Mesenchymal stem cell (in vitro differentiated cells and primary cell): ENCODE data around the gene CDHR2.

ENCODE experiments used
- DNase-seq: peaks from one replicate; pipeline ENCODE4 v3.0.0-alpha.2; 2013
- H2AFZ ChIP-seq: one replicate; pipeline ENCODE4 v1.6.1; 2013; ENCODE audit warnings: low read depth, mild to moderate bottlenecking, control low read depth, inconsistent platforms, low read length, moderate library complexity
- H2AK5ac ChIP-seq: 2 replicates; pipeline ENCODE4 v1.6.1; 2013; ENCODE audit warnings: low read length, moderate library complexity, mild to moderate bottlenecking, inconsistent platforms; ENCODE audit not compliant: severe bottlenecking
- H2BK120ac ChIP-seq: one replicate; pipeline ENCODE4 v1.6.1; 2013; ENCODE audit warnings: low read depth, mild to moderate bottlenecking, inconsistent platforms, low read length, moderate library complexity
- H2BK12ac ChIP-seq, 2 experiments: one replicate each; pipeline ENCODE4 v1.6.1; 2013; ENCODE audit warnings: inconsistent platforms in 2 of 2, low read length in 2 of 2, mild to moderate bottlenecking in 2 of 2, moderate library complexity in 2 of 2, control low read depth in 1 of 2
- H2BK15ac ChIP-seq: one replicate; pipeline ENCODE4 v1.6.1; 2013; ENCODE audit warnings: mild to moderate bottlenecking, low read depth, inconsistent platforms; ENCODE audit not compliant: poor library complexity, severe bottlenecking
- H2BK5ac ChIP-seq: 2 replicates; pipeline ENCODE4 v1.6.1; 2013; ENCODE audit warnings: low read depth, mild to moderate bottlenecking, low read length, control low read depth, inconsistent platforms; ENCODE audit not compliant: poor library complexity, severe bottlenecking
- H3K14ac ChIP-seq, 2 experiments: one replicate each; pipeline ENCODE4 v1.6.1; 2013; ENCODE audit warnings: inconsistent platforms in 2 of 2, low read length in 2 of 2, control low read depth in 1 of 2, mild to moderate bottlenecking in 1 of 2, moderate library complexity in 1 of 2
- H3K18ac ChIP-seq, 2 experiments: one replicate each; pipeline ENCODE4 v1.6.1; 2013; ENCODE audit warnings: inconsistent platforms in 2 of 2, low read length in 2 of 2, control low read depth in 1 of 2, low read depth in 1 of 2, mild to moderate bottlenecking in 1 of 2
- H3K23ac ChIP-seq, 2 experiments: one replicate each; pipeline ENCODE4 v1.6.1; 2013; ENCODE audit warnings: inconsistent platforms in 2 of 2, low read length in 2 of 2, mild to moderate bottlenecking in 2 of 2, moderate library complexity in 2 of 2, control low read depth in 1 of 2
- H3K27ac ChIP-seq: 2 replicates; pipeline ENCODE4 v1.5.1; 2013; ENCODE audit warnings: mild to moderate bottlenecking, moderate library complexity, low read length, control low read depth, inconsistent platforms; ENCODE audit not compliant: poor library complexity, severe bottlenecking
- H3K27me3 ChIP-seq, 2 experiments: 2 replicates each; pipeline versions ENCODE4 v1.6.1 to v1.7.0; 2013; ENCODE audit warnings: low read length in 2 of 2, mild to moderate bottlenecking in 2 of 2, moderate library complexity in 2 of 2, control low read depth in 1 of 2, inconsistent platforms in 1 of 2; ENCODE audit not compliant: control insufficient read depth in 1 of 2, insufficient read depth in 1 of 2
- H3K36me3 ChIP-seq, 2 experiments: 2 replicates each; pipeline versions ENCODE4 v1.6.1 to v1.7.0; 2013; ENCODE audit warnings: low read length in 2 of 2, control low read depth in 1 of 2, inconsistent platforms in 1 of 2, low read depth in 1 of 2, mild to moderate bottlenecking in 1 of 2; ENCODE audit not compliant: insufficient read depth in 2 of 2, control insufficient read depth in 1 of 2
- H3K4ac ChIP-seq, 2 experiments: one replicate each; pipeline ENCODE4 v1.6.1; 2013; ENCODE audit warnings: inconsistent platforms in 2 of 2, low read length in 2 of 2, mild to moderate bottlenecking in 2 of 2, moderate library complexity in 2 of 2, control low read depth in 1 of 2, low read depth in 1 of 2
- H3K4me1 ChIP-seq: 2 replicates; pipeline ENCODE4 v1.6.1; 2013; ENCODE audit warnings: low read depth, low read length, control low read depth; ENCODE audit not compliant: control insufficient read depth, insufficient read depth
- H3K4me2 ChIP-seq: 2 replicates; pipeline ENCODE4 v1.6.1; 2013; ENCODE audit warnings: low read length, mild to moderate bottlenecking, inconsistent platforms; ENCODE audit not compliant: poor library complexity, severe bottlenecking
- H3K4me3 ChIP-seq, 2 experiments: 2 replicates each; pipeline versions ENCODE4 v1.5.1 to v1.7.0; 2013; ENCODE audit warnings: low read length in 2 of 2, mild to moderate bottlenecking in 2 of 2, control low read depth in 1 of 2, low read depth in 1 of 2; ENCODE audit not compliant: insufficient read depth in 1 of 2
- H3K79me1 ChIP-seq: replicated peaks from 2 replicates; pipeline ENCODE4 v1.6.1; 2013; ENCODE audit warnings: mild to moderate bottlenecking, control low read depth, low read length, inconsistent platforms; ENCODE audit not compliant: poor library complexity, severe bottlenecking
- H3K9ac ChIP-seq: 2 replicates; pipeline ENCODE4 v1.7.0; 2013; ENCODE audit warnings: mild to moderate bottlenecking, low read length, moderate library complexity
- H3K9me3 ChIP-seq: 2 replicates; pipeline ENCODE4 v1.7.0; 2013; ENCODE audit warnings: mild to moderate bottlenecking, low read length; ENCODE audit not compliant: control insufficient read depth
- H4K8ac ChIP-seq: one replicate; pipeline ENCODE4 v1.6.1; 2013; ENCODE audit warnings: inconsistent platforms, mild to moderate bottlenecking, low read length, moderate library complexity
- H4K91ac ChIP-seq: one replicate; pipeline ENCODE4 v1.6.1; 2013; ENCODE audit warnings: mild to moderate bottlenecking, low read length, inconsistent platforms
- WGBS: methylation state at CpG from one replicate; pipeline ENCODE4 v1.1.7; 2013; ENCODE audit warnings: mixed read lengths; 5-methylcytosine and 5-hydroxymethylcytosine counted together

CDHR2 gene

GRCh38 chr5:176525677-176526076, 23.5 kb upstream of the CDHR2 start:
- no peak overlapping the region for H3K9ac ChIP-seq
- H3K36me3 ChIP-seq: peaks cover 33 to 43% of the 10 kb centered on the region in 2 experiments
- no peak for DNase-seq
- H2BK120ac ChIP-seq: no peak overlapping the region
- no peak overlapping the region for H4K8ac ChIP-seq
- H3K18ac ChIP-seq: no peak overlapping the region
- peaks cover 4% of the 10 kb centered on the region for H3K4me1 ChIP-seq
- no peak overlapping the region for H3K4ac ChIP-seq
- no peak overlapping the region for H2BK12ac ChIP-seq
- H3K27me3 ChIP-seq: no peaks in the 10 kb centered on the region
- H3K23ac ChIP-seq: no peak overlapping the region
- H2AFZ ChIP-seq: no peak overlapping the region
- no peak overlapping the region for H3K27ac ChIP-seq
- H3K9me3 ChIP-seq: no peaks in the 10 kb centered on the region
- no peak overlapping the region for H3K14ac ChIP-seq
- H2AK5ac ChIP-seq: no peak overlapping the region
- peaks cover 28% of the 10 kb centered on the region for H3K79me1 ChIP-seq
- no peak overlapping the region for H3K4me2 ChIP-seq
- no peak overlapping the region for H4K91ac ChIP-seq
- H2BK5ac ChIP-seq: no peak overlapping the region
- no peak overlapping the region for H2BK15ac ChIP-seq
- H3K4me3 ChIP-seq: no peak overlapping the region
- WGBS: 96% methylated on average over 9 of the region's 9 CpGs

DNA sequence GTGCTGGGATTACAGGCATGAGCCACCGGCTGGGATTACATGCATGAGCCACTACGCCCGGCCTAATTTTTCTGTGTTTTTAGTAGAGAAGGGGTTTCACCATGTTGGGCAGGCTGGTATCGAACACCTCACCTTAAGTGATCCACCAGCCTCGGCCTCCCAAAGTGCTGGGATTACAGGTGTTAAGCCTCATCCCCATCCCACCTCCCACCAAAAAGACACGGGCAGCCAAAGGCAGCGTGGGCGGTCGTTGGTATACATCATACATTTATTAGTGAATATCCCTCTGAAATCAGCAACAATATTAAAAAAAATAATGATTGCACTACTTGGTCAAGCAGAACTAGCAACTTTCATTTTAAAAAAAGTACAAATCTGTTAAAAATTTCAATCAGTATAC, 22.7 kb upstream of the CDHR2 start:
- Histone ChIP-seq H2AK5ac (no peak overlapping the region), H3K27ac (no peak overlapping the region), H3K4me3 (no peak overlapping the region), H4K8ac (no peak overlapping the region), H3K14ac (no peak overlapping the region), H3K23ac (no peak overlapping the region), H3K79me1 (peaks cover 28% of the 10 kb centered on the region), H3K9ac (no peak overlapping the region), H3K4me1 (peaks cover 12% of the 10 kb centered on the region), H2BK15ac (no peak overlapping the region), H3K9me3 (no peaks in the 10 kb centered on the region), H3K4ac (no peak overlapping the region), H2AFZ (no peak overlapping the region), H2BK120ac (no peak overlapping the region), H3K4me2 (no peak overlapping the region), H2BK12ac (no peak overlapping the region), H4K91ac (no peak overlapping the region), H3K36me3 (peaks cover 40 to 51% of the 10 kb centered on the region in 2 experiments), H3K27me3 (no peaks in the 10 kb centered on the region), H2BK5ac (no peak overlapping the region), H3K18ac (no peak overlapping the region)
- 91% methylated on average over 9 of the region's 9 CpGs for WGBS
- no peak for DNase-seq

DNA sequence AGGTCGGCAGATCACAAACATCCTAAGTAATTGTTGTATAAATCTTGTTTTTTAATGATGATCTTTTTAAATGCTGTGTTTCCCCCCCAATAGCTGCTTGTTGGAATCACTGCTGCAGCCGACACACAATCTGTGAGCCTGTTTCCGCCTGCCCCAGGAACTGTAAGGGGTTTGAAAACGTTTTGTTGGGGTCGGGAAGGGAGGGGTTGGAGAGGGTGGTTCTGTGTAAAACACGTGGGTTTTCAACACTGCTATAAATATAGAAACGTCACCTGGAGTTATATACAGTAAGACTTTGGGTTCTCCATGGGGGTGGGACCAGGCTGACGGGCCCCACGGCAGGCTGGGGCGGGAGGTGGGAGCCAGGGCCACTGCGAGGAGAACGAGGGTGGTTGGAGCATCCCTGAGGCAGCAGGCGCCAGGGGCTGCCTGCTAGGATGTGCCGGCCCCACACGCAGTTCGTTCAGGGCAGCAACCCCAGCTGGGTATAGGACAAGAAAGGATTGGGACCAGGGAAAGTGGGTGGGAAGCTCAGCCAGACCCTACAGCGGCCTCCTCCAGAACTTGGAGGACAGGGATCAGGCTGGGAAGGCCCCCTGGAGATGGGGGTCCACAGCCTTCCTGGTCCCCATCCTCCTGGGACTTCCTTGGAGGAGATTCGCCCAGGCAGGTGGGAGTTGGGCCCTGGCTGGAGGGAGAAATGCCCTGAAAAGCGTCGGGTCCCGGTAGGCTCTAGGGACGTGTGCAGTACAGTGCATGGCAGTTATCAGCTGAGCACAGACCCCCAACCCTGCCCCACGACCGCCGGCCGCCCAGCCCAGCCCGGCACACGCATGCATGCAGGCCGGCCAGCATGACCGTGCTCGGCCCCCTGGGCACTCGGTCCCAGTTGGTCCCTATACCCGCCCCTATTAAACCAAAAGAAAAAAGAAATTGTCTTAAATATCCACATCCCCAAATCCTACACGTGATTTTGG, 21.6 kb upstream of the CDHR2 start:
- WGBS: 92% methylated on average over 34 of the region's 34 CpGs
- Histone ChIP-seq H3K4me3 (no peak overlapping the region), H3K9ac (peak overlapping the region; percentile 6), H3K4me2 (no peak overlapping the region), H2BK120ac (no peak overlapping the region), H2BK5ac (no peak overlapping the region), H3K27ac (no peak overlapping the region), H2AFZ (no peak overlapping the region), H3K4ac (no peak overlapping the region), H3K14ac (no peak overlapping the region), H3K36me3 (peaks cover 44 to 61% of the 10 kb centered on the region in 2 experiments), H2BK12ac (no peak overlapping the region), H3K27me3 (no peaks in the 10 kb centered on the region), H3K79me1 (peaks cover 32% of the 10 kb centered on the region), H4K8ac (no peak overlapping the region), H4K91ac (peak overlapping the region; percentile 11), H2BK15ac (no peak overlapping the region), H3K4me1 (peaks cover 20% of the 10 kb centered on the region), H3K18ac (no peak overlapping the region), H3K9me3 (no peaks in the 10 kb centered on the region), H3K23ac (no peak overlapping the region), H2AK5ac (no peak overlapping the region)
- DNase-seq: no peak

DNA sequence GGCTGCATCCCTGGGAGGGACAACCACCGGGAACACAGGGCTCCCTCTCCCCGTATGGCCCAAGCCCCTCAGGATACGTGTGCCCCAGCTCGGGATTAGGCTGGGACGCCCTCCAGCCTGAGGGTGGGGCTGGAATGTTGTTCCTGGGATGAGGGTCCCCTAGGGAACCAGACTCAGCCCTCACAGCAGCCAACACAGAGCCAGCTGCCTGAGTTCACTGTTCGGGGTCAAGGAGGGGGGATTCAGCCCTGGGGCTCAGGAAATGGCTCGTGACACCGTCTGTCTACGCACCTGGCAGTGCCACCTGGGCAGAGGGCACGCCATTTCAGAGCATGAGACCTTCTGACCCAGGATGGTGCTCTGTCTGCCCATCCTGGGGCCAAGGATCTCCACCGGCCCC, 20.8 kb upstream of the CDHR2 start:
- Histone ChIP-seq H2BK5ac (no peak overlapping the region), H2BK12ac (no peak overlapping the region), H3K4ac (no peak overlapping the region), H4K8ac (no peak overlapping the region), H3K36me3 (peaks cover 44 to 65% of the 10 kb centered on the region in 2 experiments), H2BK15ac (no peak overlapping the region), H3K23ac (no peak overlapping the region), H3K9me3 (no peaks in the 10 kb centered on the region), H3K14ac (no peak overlapping the region), H3K4me3 (peak overlapping the region in 1 of 2 experiments; percentile 36), H3K27me3 (no peaks in the 10 kb centered on the region), H3K27ac (no peak overlapping the region), H3K4me1 (peaks cover 27% of the 10 kb centered on the region), H4K91ac (no peak overlapping the region), H2BK120ac (no peak overlapping the region), H2AK5ac (no peak overlapping the region), H3K18ac (no peak overlapping the region), H3K4me2 (no peak overlapping the region), H2AFZ (no peak overlapping the region), H3K79me1 (peaks cover 32% of the 10 kb centered on the region), H3K9ac (peak overlapping the region; percentile 6)
- 93% methylated on average over 11 of the region's 11 CpGs for WGBS
- no peak for DNase-seq
